Urinary bladder (tissue), 4 donors: Measurements from ENCODE around the gene IGFL4. TPM values are rescaled to one million over a fixed set of nuclear protein-coding genes. Genes with fewer than 3 reads are reported as not detected.

Experiments
- DNase-seq: peaks from one replicate; pipeline ENCODE4 v3.0.0-alpha.2; 2015; ENCODE audit errors: extremely low spot score
- H3K27ac ChIP-seq: one replicate; pipeline ENCODE4 v1.5.1; 2013; ENCODE audit warnings: low read depth, mild to moderate bottlenecking, moderate library complexity
- H3K36me3 ChIP-seq: one replicate; pipeline ENCODE4 v1.6.1; 2013; ENCODE audit warnings: mild to moderate bottlenecking, moderate library complexity; ENCODE audit not compliant: insufficient read depth
- H3K4me1 ChIP-seq: one replicate; pipeline ENCODE4 v1.6.1; 2013; ENCODE audit warnings: mild to moderate bottlenecking, moderate library complexity; ENCODE audit not compliant: insufficient read depth
- H3K4me3 ChIP-seq: one replicate; pipeline ENCODE4 v1.5.1; 2013; ENCODE audit warnings: low read depth, low read length
- WGBS: extraction: QIAGEN DNeasy Blood & Tissue Kit; methylation state at CpG from one replicate; pipeline ENCODE4 v1.1.7; 2013; 5-methylcytosine and 5-hydroxymethylcytosine counted together
- polyA plus RNA-seq: library from polyadenylated mRNA; stranded (reverse); fragments of 200-250 nt; gene quantifications from one replicate; pipeline ENCODE4 v1.2.3, GENCODE V29; 2013
- total RNA-seq: library from RNA; depleted of rRNA; stranded (reverse); fragments of >200 nt; gene quantifications from one replicate; pipeline ENCODE4 v1.2.3, GENCODE V29; 2014
- donor health status: healthy with polysubstance abuse.
- donor health status: healthy.

The IGFL4 gene
- total and polyA plus RNA-seq, 2 donors, result 0.21 TPM; not detected in 1

- no peak for DNase-seq
- no peak overlapping the region for H3K27ac ChIP-seq
- no peak overlapping the region for H3K4me3 ChIP-seq
- WGBS, result 83% methylated on average over 3 of the region's 3 CpGs
- no peaks in the 10 kb centered on the region for H3K4me1 ChIP-seq
- H3K36me3 ChIP-seq, result no peaks in the 10 kb centered on the region
Measured at GRCh38 chr19:46073268-46073922, 32.6 kb upstream of the IGFL4 start.

- WGBS, result 24% methylated on average over 6 of the region's 6 CpGs
- Histone ChIP-seq H3K36me3 (no peaks in the 10 kb centered on the region), H3K27ac (no peak overlapping the region), H3K4me1 (no peaks in the 10 kb centered on the region), H3K4me3 (no peak overlapping the region)
- no peak for DNase-seq
Measured at GRCh38 chr19:46069806-46070341, 29.1 kb upstream of the IGFL4 start.

- Histone ChIP-seq H3K4me1 (no peaks in the 10 kb centered on the region), H3K4me3 (no peak overlapping the region), H3K27ac (no peak overlapping the region), H3K36me3 (no peaks in the 10 kb centered on the region)
- 64% methylated on average over 12 of the region's 12 CpGs for WGBS
- DNase-seq, result no peak
Measured at GRCh38 chr19:46068345-46069258, 27.8 kb upstream of the IGFL4 start.

GRCh38 chr19:46067691-46068090 lies 26.9 kb upstream of the IGFL4 start:
- H3K27ac ChIP-seq, result no peak overlapping the region
- H3K4me3 ChIP-seq, result no peak overlapping the region
- DNase-seq, result no peak
- no peaks in the 10 kb centered on the region for H3K36me3 ChIP-seq
- H3K4me1 ChIP-seq, result no peaks in the 10 kb centered on the region
- 78% methylated on average over 1 of the region's 1 CpG for WGBS

- Histone ChIP-seq H3K4me1 (no peaks in the 10 kb centered on the region), H3K27ac (no peak overlapping the region), H3K4me3 (no peak overlapping the region), H3K36me3 (no peaks in the 10 kb centered on the region)
- DNase-seq, result no peak
- 82% methylated on average over 1 of the region's 1 CpG for WGBS
Measured at GRCh38 chr19:46066471-46066870, 25.7 kb upstream of the IGFL4 start.

GRCh38 chr19:46065486-46066071 lies 24.8 kb upstream of the IGFL4 start:
- Histone ChIP-seq H3K36me3 (no peaks in the 10 kb centered on the region), H3K4me3 (no peak overlapping the region), H3K4me1 (no peaks in the 10 kb centered on the region), H3K27ac (no peak overlapping the region)
- 42% methylated on average over 7 of the region's 7 CpGs for WGBS
- no peak for DNase-seq

- no peak overlapping the region for H3K4me3 ChIP-seq
- no peaks in the 10 kb centered on the region for H3K4me1 ChIP-seq
- DNase-seq, result no peak
- no peaks in the 10 kb centered on the region for H3K36me3 ChIP-seq
- no peak overlapping the region for H3K27ac ChIP-seq
- WGBS, result 69% methylated on average over 3 of the region's 3 CpGs
Measured at GRCh38 chr19:46063201-46063600, 22.4 kb upstream of the IGFL4 start.

GRCh38 chr19:46060012-46060411 lies 19.2 kb upstream of the IGFL4 start:
- no peak for DNase-seq
- no peak overlapping the region for H3K27ac ChIP-seq
- H3K36me3 ChIP-seq, result no peaks in the 10 kb centered on the region
- no peak overlapping the region for H3K4me3 ChIP-seq
- H3K4me1 ChIP-seq, result no peaks in the 10 kb centered on the region
- 87% methylated on average over 2 of the region's 2 CpGs for WGBS

- no peak for DNase-seq
- Histone ChIP-seq H3K4me1 (no peaks in the 10 kb centered on the region), H3K36me3 (no peaks in the 10 kb centered on the region), H3K4me3 (no peak overlapping the region), H3K27ac (no peak overlapping the region)
- 91% methylated on average over 3 of the region's 3 CpGs for WGBS
Measured at GRCh38 chr19:46058778-46059177, 18.0 kb upstream of the IGFL4 start.

GRCh38 chr19:46056536-46056935 lies 15.7 kb upstream of the IGFL4 start:
- Histone ChIP-seq H3K4me3 (no peak overlapping the region), H3K4me1 (no peaks in the 10 kb centered on the region), H3K27ac (no peak overlapping the region), H3K36me3 (no peaks in the 10 kb centered on the region)
- DNase-seq, result no peak
- WGBS, result 42% methylated on average over 4 of the region's 4 CpGs

- H3K4me1 ChIP-seq, result no peaks in the 10 kb centered on the region
- no peak overlapping the region for H3K27ac ChIP-seq
- 49% methylated on average over 4 of the region's 4 CpGs for WGBS
- DNase-seq, result no peak
- no peaks in the 10 kb centered on the region for H3K36me3 ChIP-seq
- no peak overlapping the region for H3K4me3 ChIP-seq
Measured at GRCh38 chr19:46052896-46053295, 12.1 kb upstream of the IGFL4 start.

- Histone ChIP-seq H3K4me3 (no peak overlapping the region), H3K36me3 (no peaks in the 10 kb centered on the region), H3K27ac (no peak overlapping the region), H3K4me1 (no peaks in the 10 kb centered on the region)
- 40% methylated on average over 7 of the region's 7 CpGs for WGBS
- DNase-seq, result no peak
Measured at GRCh38 chr19:46049597-46049996, 8.8 kb upstream of the IGFL4 start.

- Histone ChIP-seq H3K36me3 (no peaks in the 10 kb centered on the region), H3K4me1 (no peaks in the 10 kb centered on the region), H3K27ac (no peak overlapping the region), H3K4me3 (no peak overlapping the region)
- WGBS, result 90% methylated on average over 1 of the region's 1 CpG
- DNase-seq, result no peak
Measured at GRCh38 chr19:46043519-46043918, 2.7 kb upstream of the IGFL4 start.
